ENCODE results near the gene RNF220. TPM values are rescaled to one million over a fixed set of nuclear protein-coding genes. Genes with fewer than 3 reads are reported as not detected.

The RNF220 gene
- total and polyA plus RNA-seq, 10 donors: 59.0 to 126 (median 71.7) TPM

- 92 to 96% (median 93%) methylated on average over 10 of the region's 10 CpGs for WGBS, 5 donors
- intact Hi-C loops (cut with DNase I; ENCODE audit: low total_unique reads): no loop called here
- Histone ChIP-seq H3K4me1 (peaks cover 17 to 46% (median 36%) of the 10 kb centered on the region in 6 donors), H3K4me3 (no peak overlapping the region), H3K9me3 (no peaks in the 10 kb centered on the region), H3K27ac (peak overlapping the region in 1 of 8 donors; percentile 91), H3K36me3 (no peaks in the 10 kb centered on the region), H3K27me3 (replicated peaks in 1 of 7) (no peaks in the 10 kb centered on the region)
- no peak for TF ChIP-seq POLR2AphosphoS5 (IDR thresholded peaks at IDR 0.05)
- no peak for TF ChIP-seq POLR2A (IDR thresholded peaks at IDR 0.05)
- TF ChIP-seq, protein P1, sequence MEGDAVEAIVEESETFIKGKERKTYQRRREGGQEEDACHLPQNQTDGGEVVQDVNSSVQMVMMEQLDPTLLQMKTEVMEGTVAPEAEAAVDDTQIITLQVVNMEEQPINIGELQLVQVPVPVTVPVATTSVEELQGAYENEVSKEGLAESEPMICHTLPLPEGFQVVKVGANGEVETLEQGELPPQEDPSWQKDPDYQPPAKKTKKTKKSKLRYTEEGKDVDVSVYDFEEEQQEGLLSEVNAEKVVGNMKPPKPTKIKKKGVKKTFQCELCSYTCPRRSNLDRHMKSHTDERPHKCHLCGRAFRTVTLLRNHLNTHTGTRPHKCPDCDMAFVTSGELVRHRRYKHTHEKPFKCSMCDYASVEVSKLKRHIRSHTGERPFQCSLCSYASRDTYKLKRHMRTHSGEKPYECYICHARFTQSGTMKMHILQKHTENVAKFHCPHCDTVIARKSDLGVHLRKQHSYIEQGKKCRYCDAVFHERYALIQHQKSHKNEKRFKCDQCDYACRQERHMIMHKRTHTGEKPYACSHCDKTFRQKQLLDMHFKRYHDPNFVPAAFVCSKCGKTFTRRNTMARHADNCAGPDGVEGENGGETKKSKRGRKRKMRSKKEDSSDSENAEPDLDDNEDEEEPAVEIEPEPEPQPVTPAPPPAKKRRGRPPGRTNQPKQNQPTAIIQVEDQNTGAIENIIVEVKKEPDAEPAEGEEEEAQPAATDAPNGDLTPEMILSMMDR (IDR thresholded peaks at IDR 0.05 in 8 of 11, conservative IDR thresholded peaks at IDR 0.05 in 3 of 11): no peak
- DNase-seq: peak; percentile 62
Observed at GRCh38 chr1:44670751-44671640, 265.9 kb downstream of the RNF220 start.

GRCh38 chr1:44672254-44672955, 267.4 kb downstream of the RNF220 start:
- no peaks in the 10 kb centered on the region for H3K9me3 ChIP-seq
- peak; percentile 71 for DNase-seq
- peaks cover 25 to 60% (median 50%) of the 10 kb centered on the region in 6 donors for H3K4me1 ChIP-seq
- H3K36me3 ChIP-seq: no peaks in the 10 kb centered on the region
- intact Hi-C loops (cut with DNase I; ENCODE audit: low total_unique reads): no loop called here
- TF ChIP-seq POLR2A (IDR thresholded peaks at IDR 0.05) (no peak), POLR2AphosphoS5 (IDR thresholded peaks at IDR 0.05) (peak in 1 of 3 donors; percentile 72)
- TF ChIP-seq, protein P1 (IDR thresholded peaks at IDR 0.05 in 8 of 11, conservative IDR thresholded peaks at IDR 0.05 in 3 of 11): peak in 2 of 11 experiments; percentile 15 to 29
- peak overlapping the region in 6 of 8 donors; percentile 27 to 98 (median 92) for H3K27ac ChIP-seq
- 32 to 65% (median 48%) methylated on average over 13 of the region's 13 CpGs for WGBS, 5 donors
- H3K27me3 ChIP-seq (replicated peaks in 1 of 7): no peaks in the 10 kb centered on the region
- peak overlapping the region in 1 of 8 donors; percentile 83 for H3K4me3 ChIP-seq

GRCh38 chr1:44672961-44673674, 268.1 kb downstream of the RNF220 start:
- no peaks in the 10 kb centered on the region for H3K27me3 ChIP-seq (replicated peaks in 1 of 7)
- no peaks in the 10 kb centered on the region for H3K36me3 ChIP-seq
- H3K4me1 ChIP-seq: peaks cover 25 to 65% (median 52%) of the 10 kb centered on the region in 6 donors
- TF ChIP-seq, protein P1 (IDR thresholded peaks at IDR 0.05 in 8 of 11, conservative IDR thresholded peaks at IDR 0.05 in 3 of 11): no peak
- TF ChIP-seq POLR2AphosphoS5 (IDR thresholded peaks at IDR 0.05): no peak
- no peak for TF ChIP-seq POLR2A (IDR thresholded peaks at IDR 0.05)
- peak; percentile 71 for DNase-seq
- peak overlapping the region in 7 of 8 donors; percentile 55 to 83 (median 61) for H3K4me3 ChIP-seq
- 78 to 85% (median 81%) methylated on average over 14 of the region's 14 CpGs for WGBS, 5 donors
- peak overlapping the region in 7 of 8 donors; percentile 91 to 98 (median 93) for H3K27ac ChIP-seq
- intact Hi-C loops (cut with DNase I; ENCODE audit: low total_unique reads): no loop called here
- no peaks in the 10 kb centered on the region for H3K9me3 ChIP-seq

All from spleen (tissue), 11 donors.